PC-9 (cell line): ENCODE measurements around the gene PDE11A. TPM values are rescaled to one million over a fixed set of nuclear protein-coding genes. Genes with fewer than 3 reads are reported as not detected.
"Not testable (repeated sequence)": the region's sequence is repeated elsewhere in the genome, so short reads cannot be mapped to it uniquely, and the experiment has no call there.

Experiments used
- BruUV-seq: library from RNA; stranded (reverse); fragments of 400-500 nt; replicated peaks from 2 replicates; lab custom pipeline; 2021; lab: Mats Ljungman, UMichigan
- CTCF ChIA-PET: fragments of 300-600 bp; sonication (Branson Sonifier 250); formaldehyde crosslinking; loops from one replicate; lab custom pipeline; 2022; ENCODE audit warnings: antibody characterized with exemption; lab: Charles Lee
- POLR2A ChIA-PET: fragments of 300-600 bp; sonication (Branson Sonifier 250); formaldehyde crosslinking; loops from one replicate; lab custom pipeline; 2022; ENCODE audit warnings: antibody characterized with exemption; ENCODE audit not compliant: unreplicated experiment; lab: Charles Lee
- DNase-seq, 2 experiments: peaks; one replicate each; pipeline versions ENCODE4 v3.0.0 to v3.0.0-alpha.2; 2015 to 2022; ENCODE audit warnings: mixed read lengths in 1 of 2
- H2AFZ ChIP-seq: fragments of 200-600 bp; sonication (generic); 2 replicates; pipeline ENCODE4 v1.8.1; 2017; ENCODE audit warnings: antibody characterized with exemption
- H3F3A ChIP-seq: fragments of 200-600 bp; sonication (generic); 2 replicates; pipeline ENCODE4 v1.8.1; 2017; ENCODE audit warnings: antibody characterized with exemption, mild to moderate bottlenecking, low read depth; ENCODE audit not compliant: insufficient read depth
- H3K27ac ChIP-seq: fragments of 200-600 bp; sonication (generic); 2 replicates; pipeline ENCODE4 v1.6.1; 2016; ENCODE audit warnings: mixed run types
- H3K27me3 ChIP-seq: fragments of 200-600 bp; sonication (generic); 2 replicates; pipeline ENCODE4 v1.6.1; 2016; ENCODE audit warnings: low read depth, mixed run types; ENCODE audit not compliant: insufficient read depth
- H3K36me3 ChIP-seq: fragments of 200-600 bp; sonication (generic); 2 replicates; pipeline ENCODE4 v1.6.1; 2016; ENCODE audit warnings: low read depth, mixed run types
- H3K4me1 ChIP-seq: fragments of 200-600 bp; sonication (generic); replicated peaks from 2 replicates; pipeline ENCODE4 v1.6.1; 2016; ENCODE audit warnings: mixed run types; ENCODE audit not compliant: insufficient read depth
- H3K4me2 ChIP-seq: fragments of 200-600 bp; sonication (generic); 2 replicates; pipeline ENCODE4 v1.6.1; 2017; ENCODE audit warnings: mixed run types
- H3K4me3 ChIP-seq: fragments of 200-600 bp; sonication (generic); 2 replicates; pipeline ENCODE4 v1.6.1; 2016; ENCODE audit warnings: mixed run types
- H3K79me2 ChIP-seq: fragments of 200-600 bp; sonication (generic); 2 replicates; pipeline ENCODE4 v1.6.1; 2017; ENCODE audit warnings: low read depth, mixed run types
- H3K9me2 ChIP-seq: fragments of 200-600 bp; sonication (generic); 2 replicates; pipeline ENCODE4 v1.8.1; 2017; ENCODE audit warnings: mild to moderate bottlenecking; ENCODE audit not compliant: insufficient read depth
- H3K9me3 ChIP-seq: fragments of 200-600 bp; sonication (generic); 2 replicates; pipeline ENCODE4 v1.8.1; 2016; ENCODE audit warnings: low read depth; ENCODE audit not compliant: insufficient read depth
- H4K20me1 ChIP-seq: fragments of 200-600 bp; sonication (generic); 2 replicates; pipeline ENCODE4 v1.8.1; 2017; ENCODE audit not compliant: insufficient read depth
- EZH2 ChIP-seq: fragments of 200-600 bp; sonication (generic); IDR thresholded peaks from 2 replicates; pipeline ENCODE4 v1.8.0; 2017; ENCODE audit warnings: antibody characterized with exemption, low read depth
- intact Hi-C: fragments of 100-400 bp; cut with micrococcal nuclease; formaldehyde crosslinking; loops from one replicate; pipeline ENCODE4 v1.10.0; 2022; ENCODE audit not compliant: unreplicated experiment
- total RNA-seq: library from RNA; stranded (reverse); gene quantifications from 2 replicates; pipeline ENCODE4 v1.2.3, GENCODE V29; 2021
- TF ChIP-seq, protein P1 (sequence below): fragments of 200-600 bp; sonication (generic); conservative IDR thresholded peaks from 2 replicates; pipeline ENCODE4 v1.6.1; 2017; ENCODE audit warnings: mixed run types, antibody characterized with exemption, mild to moderate bottlenecking, moderate library complexity

Gene PDE11A
- total RNA-seq, 1 experiment from 2014 or later = 1.4 TPM

GRCh38 chr2:177843188-177843587 is 229.4 kb downstream of the PDE11A start:
- H3K79me2 ChIP-seq = no peaks in the 10 kb centered on the region
- CTCF ChIA-PET = no interaction called here
- no peak overlapping the region for H3K4me2 ChIP-seq
- TF ChIP-seq, protein P1, sequence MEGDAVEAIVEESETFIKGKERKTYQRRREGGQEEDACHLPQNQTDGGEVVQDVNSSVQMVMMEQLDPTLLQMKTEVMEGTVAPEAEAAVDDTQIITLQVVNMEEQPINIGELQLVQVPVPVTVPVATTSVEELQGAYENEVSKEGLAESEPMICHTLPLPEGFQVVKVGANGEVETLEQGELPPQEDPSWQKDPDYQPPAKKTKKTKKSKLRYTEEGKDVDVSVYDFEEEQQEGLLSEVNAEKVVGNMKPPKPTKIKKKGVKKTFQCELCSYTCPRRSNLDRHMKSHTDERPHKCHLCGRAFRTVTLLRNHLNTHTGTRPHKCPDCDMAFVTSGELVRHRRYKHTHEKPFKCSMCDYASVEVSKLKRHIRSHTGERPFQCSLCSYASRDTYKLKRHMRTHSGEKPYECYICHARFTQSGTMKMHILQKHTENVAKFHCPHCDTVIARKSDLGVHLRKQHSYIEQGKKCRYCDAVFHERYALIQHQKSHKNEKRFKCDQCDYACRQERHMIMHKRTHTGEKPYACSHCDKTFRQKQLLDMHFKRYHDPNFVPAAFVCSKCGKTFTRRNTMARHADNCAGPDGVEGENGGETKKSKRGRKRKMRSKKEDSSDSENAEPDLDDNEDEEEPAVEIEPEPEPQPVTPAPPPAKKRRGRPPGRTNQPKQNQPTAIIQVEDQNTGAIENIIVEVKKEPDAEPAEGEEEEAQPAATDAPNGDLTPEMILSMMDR = no peak
- no peak for TF ChIP-seq EZH2
- no peak for DNase-seq
- H3K9me3 ChIP-seq = no peaks in the 10 kb centered on the region
- H3F3A ChIP-seq = no peaks in the 10 kb centered on the region
- H3K4me3 ChIP-seq = no peak overlapping the region
- no peaks in the 10 kb centered on the region for H3K27me3 ChIP-seq
- BruUV-seq = no TSS peak
- no peaks in the 10 kb centered on the region for H3K4me1 ChIP-seq
- no peaks in the 10 kb centered on the region for H4K20me1 ChIP-seq
- no peak overlapping the region for H3K27ac ChIP-seq
- intact Hi-C loops = no loop called here
- no peaks in the 10 kb centered on the region for H3K36me3 ChIP-seq
- POLR2A ChIA-PET = no interaction called here
- no peaks in the 10 kb centered on the region for H3K9me2 ChIP-seq
- H2AFZ ChIP-seq = no peak overlapping the region

DNA sequence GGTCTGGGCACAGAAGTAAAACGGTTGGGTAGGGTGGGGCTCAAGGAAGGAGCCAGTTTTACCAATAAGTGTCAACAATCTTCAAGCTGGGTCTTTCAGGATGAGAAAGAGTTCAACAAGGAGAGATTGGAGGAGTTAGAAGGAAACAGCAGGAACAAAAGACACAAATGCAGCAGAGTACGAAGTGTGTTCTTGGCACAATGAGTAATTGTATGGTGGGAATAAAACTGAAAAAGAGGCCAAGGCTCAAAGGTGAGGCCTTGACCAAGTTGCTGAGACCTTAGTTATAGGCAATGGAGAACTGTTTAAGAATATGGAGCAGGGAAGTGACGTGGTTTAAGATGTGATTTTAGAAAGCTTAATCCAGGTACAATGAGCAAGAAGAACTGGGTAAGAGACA is 230.3 kb downstream of the PDE11A start:
- H3K4me3 ChIP-seq = no peak overlapping the region
- no peaks in the 10 kb centered on the region for H3K36me3 ChIP-seq
- H3K4me1 ChIP-seq = no peaks in the 10 kb centered on the region
- H3K9me3 ChIP-seq = no peaks in the 10 kb centered on the region
- no peaks in the 10 kb centered on the region for H3F3A ChIP-seq
- no peak for DNase-seq
- intact Hi-C loops = no loop called here
- no TSS peak for BruUV-seq
- no peak overlapping the region for H2AFZ ChIP-seq
- H3K79me2 ChIP-seq = no peaks in the 10 kb centered on the region
- TF ChIP-seq EZH2 = no peak
- TF ChIP-seq, protein P1 = no peak
- H4K20me1 ChIP-seq = no peaks in the 10 kb centered on the region
- no peaks in the 10 kb centered on the region for H3K27me3 ChIP-seq
- no peaks in the 10 kb centered on the region for H3K9me2 ChIP-seq
- H3K4me2 ChIP-seq = no peak overlapping the region
- CTCF ChIA-PET = no interaction called here
- POLR2A ChIA-PET = no interaction called here
- no peak overlapping the region for H3K27ac ChIP-seq

GRCh38 chr2:177835418-177836204 is 237.0 kb downstream of the PDE11A start:
- BruUV-seq, H4K20me1 ChIP-seq, H3K27me3 ChIP-seq, H3K36me3 ChIP-seq, H2AFZ ChIP-seq, POLR2A ChIA-PET, H3K27ac ChIP-seq, H3K4me1 ChIP-seq, DNase-seq, H3F3A ChIP-seq, H3K4me3 ChIP-seq, H3K79me2 ChIP-seq, H3K9me2 ChIP-seq, H3K9me3 ChIP-seq, H3K4me2 ChIP-seq, intact Hi-C loops: not testable (repeated sequence)
- CTCF ChIA-PET = interaction anchor here (0.5 kb wide), 1 partner anchor 36 kb away, joined by 8 read pairs; no protein-coding TSS in a partner anchor
